GM21717 (cell line): ENCODE measurements around the gene ZFPM1.

ENCODE experiments used
- ATAC-seq: cut with Tn5 transposase; IDR thresholded peaks from one replicate; pipeline ENCODE4 v1.9.1; 2021; ENCODE audit warnings: mild to moderate bottlenecking, moderate library complexity; ENCODE audit not compliant: unreplicated experiment

Gene ZFPM1

GRCh38 chr16:88433632-88434352, 19.3 kb upstream of the ZFPM1 start:
- ATAC-seq = no peak

GRCh38 chr16:88434353-88434690, 18.8 kb upstream of the ZFPM1 start:
- no peak for ATAC-seq

- ATAC-seq = no peak
Measured at GRCh38 chr16:88434746-88435145, 18.3 kb upstream of the ZFPM1 start.

GRCh38 chr16:88435437-88436355, 17.4 kb upstream of the ZFPM1 start:
- no peak for ATAC-seq

GRCh38 chr16:88436796-88437195, 16.3 kb upstream of the ZFPM1 start:
- no peak for ATAC-seq

- no peak for ATAC-seq
Measured at GRCh38 chr16:88437367-88437964, 15.6 kb upstream of the ZFPM1 start.

- ATAC-seq = no peak
Measured at GRCh38 chr16:88438084-88438870, 14.8 kb upstream of the ZFPM1 start.

- no peak for ATAC-seq
Measured at GRCh38 chr16:88439016-88439415, 14.1 kb upstream of the ZFPM1 start.

GRCh38 chr16:88439706-88440105, 13.4 kb upstream of the ZFPM1 start:
- ATAC-seq = no peak

GRCh38 chr16:88440111-88440510, 13.0 kb upstream of the ZFPM1 start:
- ATAC-seq = no peak

- ATAC-seq = no peak
Measured at GRCh38 chr16:88440686-88441405, 12.2 kb upstream of the ZFPM1 start.

GRCh38 chr16:88441460-88441859, 11.6 kb upstream of the ZFPM1 start:
- ATAC-seq = no peak

- ATAC-seq = no peak
Measured at GRCh38 chr16:88442383-88442726, 10.7 kb upstream of the ZFPM1 start.

- ATAC-seq = no peak
Measured at GRCh38 chr16:88442727-88443576, 10.1 kb upstream of the ZFPM1 start.

GRCh38 chr16:88444826-88445582, 8.1 kb upstream of the ZFPM1 start:
- ATAC-seq = no peak

- ATAC-seq = no peak
Measured at GRCh38 chr16:88445583-88445960, 7.5 kb upstream of the ZFPM1 start.

GRCh38 chr16:88446061-88446460, 7.0 kb upstream of the ZFPM1 start:
- ATAC-seq = no peak

- ATAC-seq = no peak
Measured at GRCh38 chr16:88446736-88447135, 6.3 kb upstream of the ZFPM1 start.

GRCh38 chr16:88447881-88448280, 5.2 kb upstream of the ZFPM1 start:
- ATAC-seq = no peak
